HEK293 (cell line): ENCODE results near the gene CCDC69.

Experiments
- CTCF ChIA-PET: fragments of 350-600 bp; formaldehyde crosslinking; extraction: SDS; loops from one replicate; lab custom pipeline; 2021; ENCODE audit warnings: antibody characterized with exemption; lab: Yijun Ruan, JAX
- POLR2A ChIA-PET: fragments of 300-600 bp; formaldehyde crosslinking; extraction: SDS; loops from one replicate; lab custom pipeline; 2020; ENCODE audit warnings: antibody characterized with exemption, inconsistent platforms; lab: Yijun Ruan, JAX
- H3K27ac ChIP-seq: fragments of 200-500 bp; sonication (Bioruptor generic); 2 replicates; pipeline ENCODE4 v1.5.1; 2014; ENCODE audit warnings: low read depth, low read length, control low read depth, inconsistent platforms; ENCODE audit errors: extremely low read depth
- H3K36me3 ChIP-seq, 2 experiments: fragments of 200-500 bp in 1 of 2; sonication (Bioruptor generic) in 1 of 2; 1 replicate in 1 of 2; 2 replicates in 1 of 2; pipeline ENCODE4 v1.5.1; 2014 to 2017; ENCODE audit warnings: inconsistent platforms in 2 of 2, low read length in 2 of 2; ENCODE audit not compliant: control insufficient read depth in 2 of 2, insufficient read depth in 1 of 2
- H3K4me1 ChIP-seq: fragments of 200-500 bp; sonication (Bioruptor generic); 2 replicates; pipeline ENCODE4 v1.5.1; 2014; ENCODE audit warnings: mild to moderate bottlenecking, low read length, inconsistent platforms; ENCODE audit not compliant: control insufficient read depth, insufficient read depth
- H3K4me3 ChIP-seq: 2 replicates; pipeline ENCODE4 v1.5.1; 2011; ENCODE audit warnings: low read depth, mild to moderate bottlenecking, control low read depth, low read length, moderate library complexity
- H3K9me3 ChIP-seq: fragments of 200-500 bp; sonication (Bioruptor generic); 2 replicates; pipeline ENCODE4 v1.5.1; 2014; ENCODE audit warnings: low read depth, low read length, inconsistent platforms; ENCODE audit not compliant: control insufficient read depth, insufficient read depth
- FEZF1 ChIP-seq: fragments of 450-650 bp; formaldehyde crosslinking; IDR thresholded peaks from 2 replicates; pipeline ENCODE4 v1.5.1; 2016; ENCODE audit warnings: missing biosample characterization, missing genetic modification characterization
- GFI1B ChIP-seq: fragments of 450-650 bp; formaldehyde crosslinking; IDR thresholded peaks from 2 replicates; pipeline ENCODE4 v1.5.1; 2016; ENCODE audit warnings: missing biosample characterization, missing genetic modification characterization
- GLI2 ChIP-seq: fragments of 450-650 bp; formaldehyde crosslinking; IDR thresholded peaks from 2 replicates; pipeline ENCODE4; 2017; ENCODE audit warnings: missing biosample characterization, missing genetic modification characterization, low read depth, borderline replicate concordance
- GLIS2 ChIP-seq: fragments of 450-650 bp; formaldehyde crosslinking; IDR thresholded peaks from 2 replicates; pipeline ENCODE4 v1.5.1; 2016; ENCODE audit warnings: missing biosample characterization, missing genetic modification characterization
- KLF8 ChIP-seq: fragments of 450-650 bp; formaldehyde crosslinking; IDR thresholded peaks from 2 replicates; pipeline ENCODE4 v1.5.1; 2016; ENCODE audit warnings: missing biosample characterization, missing genetic modification characterization
- KLF9 ChIP-seq: fragments of 450-650 bp; formaldehyde crosslinking; IDR thresholded peaks from 2 replicates; pipeline ENCODE4 v1.5.1; 2016; ENCODE audit warnings: missing biosample characterization, missing genetic modification characterization, low read depth
- PRDM4 ChIP-seq: fragments of 450-650 bp; formaldehyde crosslinking; IDR thresholded peaks from 2 replicates; pipeline ENCODE4 v1.5.1; 2017; ENCODE audit warnings: missing biosample characterization, missing genetic modification characterization
- RBAK ChIP-seq: fragments of 450-650 bp; formaldehyde crosslinking; IDR thresholded peaks from 2 replicates; pipeline ENCODE4 v1.5.1; 2016; ENCODE audit warnings: missing biosample characterization, missing genetic modification characterization
- TRIM28 ChIP-seq: IDR thresholded peaks from 2 replicates; pipeline ENCODE4 v1.6.1; 2011; ENCODE audit warnings: low read length, control low read depth, borderline replicate concordance
- ZNF26 ChIP-seq: fragments of 450-650 bp; formaldehyde crosslinking; IDR thresholded peaks from 2 replicates; pipeline ENCODE4 v1.5.1; 2016; ENCODE audit warnings: missing biosample characterization, missing genetic modification characterization
- ZNF311 ChIP-seq: fragments of 450-650 bp; formaldehyde crosslinking; IDR thresholded peaks from 2 replicates; pipeline ENCODE4 v1.5.1; 2017; ENCODE audit warnings: missing biosample characterization, missing genetic modification characterization, borderline replicate concordance
- ZNF324 ChIP-seq: fragments of 450-650 bp; formaldehyde crosslinking; IDR thresholded peaks from 2 replicates; pipeline ENCODE4 v1.5.1; 2016; ENCODE audit warnings: missing biosample characterization, missing genetic modification characterization
- ZNF558 ChIP-seq: fragments of 450-650 bp; formaldehyde crosslinking; IDR thresholded peaks from 2 replicates; pipeline ENCODE4 v1.5.1; 2016; ENCODE audit warnings: missing biosample characterization, missing genetic modification characterization
- ZNF600 ChIP-seq: fragments of 450-650 bp; formaldehyde crosslinking; IDR thresholded peaks from 2 replicates; pipeline ENCODE4 v1.5.1; 2016; ENCODE audit warnings: missing biosample characterization, missing genetic modification characterization
- ZNF645 ChIP-seq: fragments of 450-650 bp; formaldehyde crosslinking; IDR thresholded peaks from 2 replicates; pipeline ENCODE4; 2016; ENCODE audit warnings: missing biosample characterization, missing genetic modification characterization
- ZNF776 ChIP-seq: fragments of 450-650 bp; formaldehyde crosslinking; IDR thresholded peaks from 2 replicates; pipeline ENCODE4 v1.5.0; 2017; ENCODE audit warnings: missing biosample characterization, missing genetic modification characterization, borderline replicate concordance
- ZNF830 ChIP-seq: fragments of 450-650 bp; IDR thresholded peaks from 2 replicates; pipeline ENCODE4 v1.5.0; 2018; ENCODE audit warnings: missing biosample characterization, missing genetic modification characterization, low read depth, mild to moderate bottlenecking, moderate library complexity
- ZNF837 ChIP-seq: fragments of 450-650 bp; formaldehyde crosslinking; IDR thresholded peaks from 2 replicates; pipeline ENCODE4 v1.5.1; 2016; ENCODE audit warnings: missing biosample characterization, missing genetic modification characterization
- ZNF843 ChIP-seq: fragments of 450-650 bp; formaldehyde crosslinking; IDR thresholded peaks from 2 replicates; pipeline ENCODE4 v1.5.1; 2016; ENCODE audit warnings: missing biosample characterization, missing genetic modification characterization
- ZSCAN16 ChIP-seq: fragments of 450-650 bp; formaldehyde crosslinking; IDR thresholded peaks from 2 replicates; pipeline ENCODE4 v1.5.1; 2016; ENCODE audit warnings: missing biosample characterization, missing genetic modification characterization

Gene CCDC69

GRCh38 chr5:151215546-151215880 is 8.4 kb downstream of the CCDC69 start:
- Histone ChIP-seq H3K27ac (no peak overlapping the region), H3K4me3 (no peak overlapping the region), H3K36me3 (no peaks in the 10 kb centered on the region), H3K4me1 (0 out of 2 replicates have a peak, but pooled peaks cover 4% of the 10 kb centered on the region), H3K9me3 (no peaks in the 10 kb centered on the region)
- ChIA-PET CTCF (interaction anchor here (0.8 kb wide), 1 partner anchor 51 kb away, joined by 3 read pairs; no protein-coding TSS in a partner anchor), POLR2A (interaction anchor here (0.7 to 3.1 kb wide), 2 partner anchors 8 to 17 kb away, joined by 3 to 46 read pairs; partner anchors contain the start of gene CCDC69)
- TF ChIP-seq ZNF600 (tag by site-specific recombination) (no peak), ZNF26 (tag by site-specific recombination) (no peak), TRIM28 (no peak), ZNF843 (no peak), ZNF830 (tag by site-specific recombination) (no peak), RBAK (no peak), ZNF837 (tag by site-specific recombination) (no peak), ZNF324 (tag by site-specific recombination) (no peak), FEZF1 (tag by site-specific recombination) (no peak), PRDM4 (tag by site-specific recombination) (no peak), GLI2 (tag by site-specific recombination) (no peak), ZNF645 (no peak), KLF8 (tag by site-specific recombination) (no peak)

- TF ChIP-seq ZNF311 (tag by site-specific recombination) (no peak), KLF9 (tag by site-specific recombination) (no peak), GFI1B (tag by site-specific recombination) (no peak), ZSCAN16 (tag by site-specific recombination) (no peak), GLIS2 (no peak), ZNF776 (no peak), ZNF558 (no peak)
- 0 out of 2 replicates have a peak, but pooled peaks cover 4% of the 10 kb centered on the region for H3K4me1 ChIP-seq
These were observed 9.0 kb downstream of the CCDC69 start for GRCh38 chr5:151214614-151215545.

More at GRCh38 chr5:151214614-151215545, 9.0 kb downstream of the CCDC69 start:
- no peaks in the 10 kb centered on the region for H3K36me3 ChIP-seq
- no peak overlapping the region for H3K27ac ChIP-seq
- H3K4me3 ChIP-seq, result no peak overlapping the region
- no peaks in the 10 kb centered on the region for H3K9me3 ChIP-seq
- ChIA-PET POLR2A (interaction anchor here (0.5 to 3.1 kb wide), 3 partner anchors 9 to 38 kb away, joined by 4 to 46 read pairs (median 9); partner anchors contain the start of genes CCDC69 and GM2A), CTCF (interaction anchor here (0.7 to 1.6 kb wide), 4 partner anchors 15 to 88 kb away, joined by 3 to 8 read pairs (median 4); no protein-coding TSS in a partner anchor)
